ENCODE data around the gene PUS3.

Gene PUS3

DNA sequence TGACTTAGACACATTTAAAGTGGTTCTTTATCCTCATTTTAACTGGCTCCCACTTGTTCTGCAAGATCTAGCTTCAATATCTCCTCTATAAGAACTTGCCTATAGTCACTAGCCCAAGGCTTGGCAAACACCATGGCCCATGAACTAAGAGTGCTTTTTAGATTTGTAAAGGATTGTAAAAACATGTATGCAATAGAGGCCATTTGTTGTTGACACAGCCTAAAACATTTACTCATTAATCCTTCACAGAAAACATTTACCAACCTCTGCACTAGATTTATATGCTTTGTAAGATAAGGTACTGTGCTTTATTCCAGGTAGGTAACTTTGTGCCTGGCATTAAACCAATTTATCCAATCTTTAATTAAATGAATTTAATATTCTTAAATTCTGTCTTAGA, 10.0 kb downstream of the PUS3 start:
- no peak overlapping the region for H3K4me3 ChIP-seq
- H3K4me1 ChIP-seq, result peaks cover 0 to 11% (median 4%) of the 10 kb centered on the region in 4 donors
- H3K27ac ChIP-seq, result no peak overlapping the region
- H3K27me3 ChIP-seq, result no peaks in the 10 kb centered on the region
- TF ChIP-seq, protein P1, sequence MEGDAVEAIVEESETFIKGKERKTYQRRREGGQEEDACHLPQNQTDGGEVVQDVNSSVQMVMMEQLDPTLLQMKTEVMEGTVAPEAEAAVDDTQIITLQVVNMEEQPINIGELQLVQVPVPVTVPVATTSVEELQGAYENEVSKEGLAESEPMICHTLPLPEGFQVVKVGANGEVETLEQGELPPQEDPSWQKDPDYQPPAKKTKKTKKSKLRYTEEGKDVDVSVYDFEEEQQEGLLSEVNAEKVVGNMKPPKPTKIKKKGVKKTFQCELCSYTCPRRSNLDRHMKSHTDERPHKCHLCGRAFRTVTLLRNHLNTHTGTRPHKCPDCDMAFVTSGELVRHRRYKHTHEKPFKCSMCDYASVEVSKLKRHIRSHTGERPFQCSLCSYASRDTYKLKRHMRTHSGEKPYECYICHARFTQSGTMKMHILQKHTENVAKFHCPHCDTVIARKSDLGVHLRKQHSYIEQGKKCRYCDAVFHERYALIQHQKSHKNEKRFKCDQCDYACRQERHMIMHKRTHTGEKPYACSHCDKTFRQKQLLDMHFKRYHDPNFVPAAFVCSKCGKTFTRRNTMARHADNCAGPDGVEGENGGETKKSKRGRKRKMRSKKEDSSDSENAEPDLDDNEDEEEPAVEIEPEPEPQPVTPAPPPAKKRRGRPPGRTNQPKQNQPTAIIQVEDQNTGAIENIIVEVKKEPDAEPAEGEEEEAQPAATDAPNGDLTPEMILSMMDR (IDR thresholded peaks at IDR 0.05), result no peak
- peaks cover 7 to 27% (median 21%) of the 10 kb centered on the region in 3 donors for H3K36me3 ChIP-seq
- no peak for DNase-seq
- no peaks in the 10 kb centered on the region for H3K9me3 ChIP-seq
- intact Hi-C loops (cut with DNase I; ENCODE audit: low total_unique reads), result no loop called here

DNA sequence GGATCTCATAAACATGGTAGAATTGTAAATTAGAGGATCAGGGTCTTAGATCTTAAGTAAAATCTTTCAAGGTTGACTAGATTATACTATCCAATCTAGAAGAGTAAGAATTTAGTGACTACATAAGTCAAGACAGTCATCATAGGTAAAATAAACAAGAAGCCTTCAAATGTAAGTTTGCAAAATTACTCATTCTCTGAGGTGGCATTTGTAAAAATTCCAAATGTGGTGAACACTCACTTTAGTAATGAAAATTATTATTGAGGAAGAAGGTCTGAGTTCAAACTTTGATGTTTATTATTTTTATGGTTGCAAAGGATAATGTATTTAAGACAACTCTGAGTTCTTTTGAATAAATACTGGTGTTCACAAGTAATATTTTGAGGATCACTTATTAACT, 10.9 kb downstream of the PUS3 start:
- Histone ChIP-seq H3K4me1 (peaks cover 0 to 12% (median 4%) of the 10 kb centered on the region in 4 donors), H3K9me3 (no peaks in the 10 kb centered on the region), H3K27ac (no peak overlapping the region), H3K36me3 (peaks cover 7 to 27% (median 21%) of the 10 kb centered on the region in 3 donors), H3K4me3 (no peak overlapping the region), H3K27me3 (no peaks in the 10 kb centered on the region)
- DNase-seq, result no peak
- TF ChIP-seq, protein P1 (IDR thresholded peaks at IDR 0.05), result no peak
- intact Hi-C loops (cut with DNase I; ENCODE audit: low total_unique reads), result no loop called here

DNA sequence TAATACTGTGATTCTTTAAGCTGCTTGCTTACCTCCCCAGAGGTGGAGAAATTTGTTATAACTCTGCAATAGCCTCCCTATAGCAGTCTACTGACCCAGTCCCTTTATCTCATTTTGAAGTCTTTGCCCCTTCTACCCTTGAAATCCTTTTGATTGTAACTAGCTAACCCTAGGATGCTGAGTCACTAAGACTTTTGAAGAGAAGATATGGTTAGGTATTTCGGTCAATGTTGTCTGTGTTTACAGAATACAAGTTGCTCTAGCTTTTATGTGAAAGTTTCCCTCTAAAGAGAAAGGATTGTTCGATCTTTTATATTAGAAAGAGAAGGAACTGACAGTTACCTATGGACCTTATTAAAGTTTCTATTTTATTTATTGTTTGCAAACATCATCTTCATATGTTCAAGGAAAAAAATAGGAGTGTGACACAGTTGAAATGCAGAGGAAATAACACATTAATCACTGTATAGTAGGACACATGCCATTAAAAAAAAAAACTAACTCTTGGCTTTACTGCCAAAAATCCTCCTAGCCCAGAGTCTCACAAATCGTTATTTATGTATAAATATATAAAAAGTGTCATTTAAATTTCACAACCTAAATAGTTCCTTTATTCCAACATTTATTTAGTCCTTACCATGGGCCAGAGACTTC, 12.4 kb downstream of the PUS3 start:
- H3K4me3 ChIP-seq, result no peak overlapping the region
- peaks cover 2 to 23% (median 17%) of the 10 kb centered on the region in 3 donors for H3K36me3 ChIP-seq
- intact Hi-C loops (cut with DNase I; ENCODE audit: low total_unique reads), result no loop called here
- DNase-seq, result no peak
- peaks cover 0 to 18% (median 6%) of the 10 kb centered on the region in 4 donors for H3K4me1 ChIP-seq
- H3K9me3 ChIP-seq, result no peaks in the 10 kb centered on the region
- H3K27me3 ChIP-seq, result no peaks in the 10 kb centered on the region
- TF ChIP-seq, protein P1 (IDR thresholded peaks at IDR 0.05), result no peak
- H3K27ac ChIP-seq, result no peak overlapping the region

DNA sequence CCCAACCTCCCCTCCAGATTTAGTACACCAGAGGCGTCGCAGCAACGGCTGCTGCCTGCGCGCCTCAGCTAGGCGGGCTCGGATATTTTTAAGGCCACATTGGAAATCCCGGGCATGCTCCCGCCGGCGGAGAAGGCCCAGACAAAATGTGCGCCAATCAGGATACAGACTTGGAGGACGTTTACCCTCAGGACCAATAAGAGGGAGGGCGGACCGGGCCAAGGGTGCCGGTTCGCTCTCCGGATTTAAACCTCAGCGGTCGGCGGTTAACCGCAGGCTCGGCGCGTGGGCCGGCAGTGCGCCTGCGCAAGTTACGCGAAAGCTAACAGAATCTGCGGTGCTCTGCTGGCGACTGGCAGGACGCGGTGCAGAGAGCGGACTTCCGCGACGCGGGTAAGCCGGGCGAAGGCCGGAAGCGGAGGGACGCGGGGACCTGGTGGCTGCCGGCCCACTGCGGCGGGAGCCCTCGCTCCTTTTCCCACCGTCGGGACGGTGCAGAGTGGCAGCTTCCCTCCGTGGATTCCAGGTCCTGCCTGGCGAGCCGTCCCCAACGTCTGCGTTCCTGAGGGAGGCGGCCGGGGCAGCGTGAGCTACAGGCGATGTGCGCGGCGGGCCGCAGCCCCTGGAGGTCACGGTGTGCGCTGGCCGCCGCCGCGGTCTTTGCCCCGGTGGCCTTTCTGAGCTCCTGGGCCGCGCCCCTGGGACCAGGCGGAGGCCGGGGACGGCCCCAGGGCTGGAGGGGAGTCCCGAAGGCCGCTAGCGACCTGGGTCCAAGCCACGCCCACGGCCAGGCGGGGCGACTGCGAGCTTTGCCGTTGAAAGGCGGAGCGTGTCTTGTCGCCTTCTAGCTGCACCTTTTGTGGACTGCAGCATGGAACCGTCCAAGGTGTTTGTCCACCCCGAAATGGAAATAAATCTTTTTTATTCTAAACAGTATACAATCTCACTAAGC, 15.4 kb downstream of the PUS3 start, which contains the start of gene HYLS1:
HYLS1 (plus strand) TSS at position 296 of the 952 bp plus-strand sequence. CDS start 11,701 bp downstream, outside the sequence.
- peak; percentile 92 to 96 for DNase-seq
- Histone ChIP-seq H3K27ac (peak within 1 kb of the TSS; percentile 88 to 90), H3K4me3 (peak within 1 kb of the TSS; percentile 65 to 78), H3K36me3 (peaks cover 0 to 6% (median 0%) of the 10 kb centered on the region in 3 donors), H3K4me1 (peaks cover 0 to 18% (median 6%) of the 10 kb centered on the region in 4 donors), H3K9me3 (no peaks in the 10 kb centered on the region), H3K27me3 (no peaks in the 10 kb centered on the region)
- TF ChIP-seq, protein P1 (IDR thresholded peaks at IDR 0.05), result peak; percentile 4 to 28
- intact Hi-C loops (cut with DNase I; ENCODE audit: low total_unique reads), result no loop called here

DNA sequence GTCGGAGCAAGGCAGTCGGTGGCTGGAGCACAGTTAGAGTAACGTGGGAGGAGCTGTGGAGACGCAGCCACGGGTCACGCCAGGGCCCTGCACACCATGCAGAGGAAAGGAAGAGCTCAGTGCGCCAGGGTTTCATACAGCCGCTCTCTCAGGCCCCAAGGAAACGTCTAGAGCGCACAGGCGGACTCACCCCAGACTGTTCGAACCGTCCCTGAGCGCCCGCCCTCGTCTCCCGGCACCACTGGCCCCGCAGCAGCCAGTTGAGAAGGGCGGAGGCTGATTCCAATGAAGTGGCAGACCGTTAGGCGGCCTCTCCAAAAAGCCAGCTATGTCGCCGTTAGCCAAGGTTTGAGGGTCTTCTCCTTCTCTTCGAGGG, 16.0 kb downstream of the PUS3 start:
- no peaks in the 10 kb centered on the region for H3K27me3 ChIP-seq
- peak overlapping the region; percentile 65 to 78 for H3K4me3 ChIP-seq
- intact Hi-C loops (cut with DNase I; ENCODE audit: low total_unique reads), result no loop called here
- TF ChIP-seq, protein P1 (IDR thresholded peaks at IDR 0.05), result no peak
- peak overlapping the region; percentile 88 to 90 for H3K27ac ChIP-seq
- H3K4me1 ChIP-seq, result peaks cover 0 to 18% (median 6%) of the 10 kb centered on the region in 4 donors
- no peaks in the 10 kb centered on the region for H3K9me3 ChIP-seq
- peak in 1 of 2 donors; percentile 43 for DNase-seq
- no peaks in the 10 kb centered on the region for H3K36me3 ChIP-seq

Data from tibial artery (tissue), 4 donors.